ENCODE results near the gene MED9. TPM values are rescaled to one million over a fixed set of nuclear protein-coding genes. Genes with fewer than 3 reads are reported as not detected.

Gene MED9
- total and polyA plus RNA-seq, 2 donors: 9.5 to 17.5 TPM

- Histone ChIP-seq H3K27ac (ENCODE audit: low read depth) (no peak overlapping the region), H3K4me1 (ENCODE audit: insufficient read depth) (no peaks in the 10 kb centered on the region), H3K36me3 (ENCODE audit: insufficient read depth) (no peaks in the 10 kb centered on the region), H3K4me3 (ENCODE audit: low read depth, low read length) (no peak overlapping the region)
- 89% methylated on average over 21 of the region's 21 CpGs for WGBS
- no peak for DNase-seq (ENCODE audit: extremely low spot score)
These were observed 38.5 kb downstream of the MED9 start for GRCh38 chr17:17514993-17515933.

DNA sequence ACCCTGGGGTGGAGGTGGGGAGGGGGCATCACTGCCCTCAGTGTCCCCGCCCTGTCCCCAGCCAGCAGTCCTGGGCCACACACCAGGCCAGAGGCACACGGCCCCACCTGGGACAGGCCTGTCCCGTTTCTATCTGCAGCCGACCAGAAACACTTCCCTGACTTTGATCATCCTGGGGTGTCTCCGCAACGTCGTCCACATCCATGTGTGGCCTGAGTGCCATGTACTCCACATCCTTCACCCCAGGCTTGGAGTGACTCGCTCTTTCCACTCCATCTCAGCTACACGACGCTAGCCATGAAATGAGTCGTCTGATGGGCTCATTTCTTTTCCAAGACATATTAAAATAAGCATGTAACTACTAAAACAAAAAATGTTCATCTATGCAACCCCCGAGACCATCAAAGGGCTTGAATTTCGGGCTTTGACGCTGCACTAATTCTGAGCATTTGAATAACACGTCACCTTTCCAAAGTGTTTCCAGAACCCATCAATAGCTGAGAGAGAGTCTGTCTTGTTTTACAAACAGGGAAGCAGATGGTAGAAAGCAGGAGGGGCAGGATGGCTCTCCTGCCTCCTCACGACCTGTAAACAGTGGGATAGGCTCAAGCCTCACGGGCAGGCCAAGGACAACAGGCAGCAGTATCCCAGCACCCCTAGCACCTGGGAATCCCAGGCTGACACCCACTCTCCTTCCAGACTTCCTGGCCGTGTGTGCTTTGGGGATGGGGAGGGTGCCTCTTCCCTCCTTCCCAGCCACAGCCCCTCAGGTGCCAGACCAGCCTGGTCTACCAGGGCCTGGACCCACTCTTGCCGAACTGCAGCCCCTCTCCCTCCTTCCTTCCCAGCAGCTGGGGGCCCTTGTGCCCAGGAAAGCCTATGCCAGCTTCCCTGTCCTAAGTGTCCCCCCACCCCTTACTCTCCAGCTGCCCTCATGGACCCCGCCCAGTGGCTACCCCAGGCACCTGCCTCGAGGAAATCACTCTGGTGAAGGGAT lies 39.4 kb downstream of the MED9 start:
- no peaks in the 10 kb centered on the region for H3K36me3 ChIP-seq (ENCODE audit: insufficient read depth)
- H3K4me3 ChIP-seq (ENCODE audit: low read depth, low read length): no peak overlapping the region
- no peak for DNase-seq (ENCODE audit: extremely low spot score)
- 86% methylated on average over 21 of the region's 21 CpGs for WGBS
- H3K4me1 ChIP-seq (ENCODE audit: insufficient read depth): no peaks in the 10 kb centered on the region
- H3K27ac ChIP-seq (ENCODE audit: low read depth): no peak overlapping the region

GRCh38 chr17:17516941-17517720 lies 40.3 kb downstream of the MED9 start:
- Histone ChIP-seq H3K27ac (ENCODE audit: low read depth) (no peak overlapping the region), H3K4me1 (ENCODE audit: insufficient read depth) (no peaks in the 10 kb centered on the region), H3K4me3 (ENCODE audit: low read depth, low read length) (no peak overlapping the region), H3K36me3 (ENCODE audit: insufficient read depth) (no peaks in the 10 kb centered on the region)
- 95% methylated on average over 14 of the region's 14 CpGs for WGBS
- DNase-seq (ENCODE audit: extremely low spot score): no peak

DNA sequence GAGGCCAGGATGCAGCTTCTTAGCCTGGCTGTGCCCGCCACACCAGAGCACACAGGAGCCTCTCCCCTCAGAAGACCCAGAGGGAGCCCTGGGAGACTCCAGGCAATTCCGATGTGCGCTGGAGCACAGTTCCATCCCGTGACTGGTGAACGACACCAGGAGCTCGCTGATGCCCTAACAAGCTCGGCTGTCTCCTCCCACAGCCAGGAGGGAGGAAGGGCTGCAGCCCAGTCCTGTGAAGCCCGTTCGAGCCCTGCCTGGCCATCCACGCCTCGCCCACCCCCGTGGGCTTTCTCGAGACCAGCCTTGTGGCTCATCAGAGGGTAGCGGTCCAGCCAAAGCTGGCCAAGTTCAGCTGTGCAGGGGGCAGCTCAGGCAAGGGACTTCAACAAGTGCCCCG lies 41.2 kb downstream of the MED9 start:
- 84% methylated on average over 15 of the region's 15 CpGs for WGBS
- H3K4me3 ChIP-seq (ENCODE audit: low read depth, low read length): no peak overlapping the region
- H3K27ac ChIP-seq (ENCODE audit: low read depth): no peak overlapping the region
- no peaks in the 10 kb centered on the region for H3K36me3 ChIP-seq (ENCODE audit: insufficient read depth)
- H3K4me1 ChIP-seq (ENCODE audit: insufficient read depth): no peaks in the 10 kb centered on the region
- DNase-seq (ENCODE audit: extremely low spot score): no peak

DNA sequence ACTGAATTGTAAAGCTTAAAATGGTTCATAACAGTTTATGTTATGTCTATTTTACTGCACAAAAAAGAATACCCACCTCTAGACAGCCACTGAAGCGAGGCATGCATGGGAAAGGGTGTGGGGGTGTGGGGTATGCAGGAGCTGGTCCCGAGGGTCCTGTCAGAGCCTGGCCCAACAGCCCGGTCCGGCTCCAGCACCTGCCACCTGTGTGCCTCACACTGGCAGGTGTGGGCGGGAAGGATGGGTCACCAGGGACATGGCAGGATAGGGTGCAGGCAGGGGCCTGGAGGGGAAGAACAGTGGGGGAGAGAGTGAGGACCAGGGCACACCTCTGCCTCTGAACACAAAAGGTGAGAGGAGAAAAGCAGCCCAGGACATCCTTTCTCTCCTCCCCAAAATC lies 42.2 kb downstream of the MED9 start:
- no peak for DNase-seq (ENCODE audit: extremely low spot score)
- no peaks in the 10 kb centered on the region for H3K4me1 ChIP-seq (ENCODE audit: insufficient read depth)
- 66% methylated on average over 5 of the region's 5 CpGs for WGBS
- H3K36me3 ChIP-seq (ENCODE audit: insufficient read depth): no peaks in the 10 kb centered on the region
- H3K27ac ChIP-seq (ENCODE audit: low read depth): no peak overlapping the region
- H3K4me3 ChIP-seq (ENCODE audit: low read depth, low read length): no peak overlapping the region

DNA sequence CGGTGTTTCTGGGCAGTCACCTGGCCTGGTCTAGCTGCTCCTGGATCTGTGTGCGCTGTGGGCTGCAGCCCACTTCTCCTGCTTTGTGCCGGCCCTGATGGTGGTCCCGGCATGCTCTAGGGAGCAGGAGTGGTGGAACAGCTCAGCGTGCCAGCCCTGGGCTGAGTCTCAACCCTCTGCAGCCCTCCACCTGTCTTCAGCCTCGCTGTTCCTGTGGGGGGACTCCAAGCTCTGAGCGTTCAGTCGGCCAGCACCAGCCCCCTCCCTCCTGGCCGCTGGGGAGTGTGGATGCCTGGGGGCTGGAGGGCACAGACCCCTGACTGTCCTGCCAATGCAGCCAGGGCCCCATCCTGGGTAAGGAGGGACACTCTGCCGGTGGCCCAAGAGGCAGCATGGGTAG lies 43.1 kb downstream of the MED9 start:
- Histone ChIP-seq H3K4me3 (ENCODE audit: low read depth, low read length) (no peak overlapping the region), H3K4me1 (ENCODE audit: insufficient read depth) (no peaks in the 10 kb centered on the region), H3K36me3 (ENCODE audit: insufficient read depth) (no peaks in the 10 kb centered on the region), H3K27ac (ENCODE audit: low read depth) (no peak overlapping the region)
- no peak for DNase-seq (ENCODE audit: extremely low spot score)
- 94% methylated on average over 10 of the region's 10 CpGs for WGBS

GRCh38 chr17:17520599-17521232 lies 43.9 kb downstream of the MED9 start:
- DNase-seq (ENCODE audit: extremely low spot score): no peak
- no peaks in the 10 kb centered on the region for H3K4me1 ChIP-seq (ENCODE audit: insufficient read depth)
- WGBS: 94% methylated on average over 22 of the region's 22 CpGs
- H3K4me3 ChIP-seq (ENCODE audit: low read depth, low read length): no peak overlapping the region
- H3K36me3 ChIP-seq (ENCODE audit: insufficient read depth): no peaks in the 10 kb centered on the region
- H3K27ac ChIP-seq (ENCODE audit: low read depth): no peak overlapping the region

DNA sequence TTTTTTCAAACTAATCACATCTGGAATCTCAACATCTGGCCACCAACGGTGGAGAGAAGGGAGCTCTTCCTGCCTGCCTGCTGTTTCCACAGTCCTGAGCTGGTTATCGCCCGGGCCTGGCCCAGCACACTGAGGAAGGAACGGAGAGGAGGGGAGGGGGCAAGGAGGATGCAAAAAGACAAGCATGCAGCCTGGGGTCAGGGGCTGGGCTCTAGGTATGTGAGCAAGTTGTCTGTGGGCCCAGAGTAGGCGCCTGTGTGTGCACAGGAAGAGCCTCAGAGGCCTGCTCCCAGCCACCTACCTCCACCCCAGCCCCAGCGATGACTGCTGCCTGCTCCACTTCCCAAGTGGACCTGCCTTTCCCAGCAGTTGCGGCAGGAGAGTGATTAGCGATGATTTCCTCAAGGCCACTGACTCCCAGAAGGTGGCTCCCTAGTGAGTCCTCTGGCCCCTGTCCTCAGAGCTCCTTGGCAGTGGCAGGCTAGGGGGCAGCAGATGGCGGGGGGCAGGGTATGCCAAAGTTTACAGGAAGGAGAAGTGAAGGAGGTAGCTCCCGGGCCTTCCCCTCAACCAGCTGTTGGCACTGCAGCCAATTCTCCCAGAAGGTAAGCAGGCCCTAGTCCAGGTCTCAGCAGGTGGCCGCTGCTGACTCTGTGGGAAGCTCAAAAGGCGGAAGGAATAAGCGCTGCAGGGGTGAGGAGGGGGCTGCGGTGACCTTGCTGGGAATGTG lies 46.4 kb downstream of the MED9 start:
- WGBS: 69% methylated on average over 14 of the region's 14 CpGs
- Histone ChIP-seq H3K4me3 (ENCODE audit: low read depth, low read length) (no peak overlapping the region), H3K4me1 (ENCODE audit: insufficient read depth) (no peaks in the 10 kb centered on the region), H3K27ac (ENCODE audit: low read depth) (no peak overlapping the region), H3K36me3 (ENCODE audit: insufficient read depth) (no peaks in the 10 kb centered on the region)
- DNase-seq (ENCODE audit: extremely low spot score): no peak

GRCh38 chr17:17523731-17524490 lies 47.1 kb downstream of the MED9 start:
- no peak overlapping the region for H3K27ac ChIP-seq (ENCODE audit: low read depth)
- DNase-seq (ENCODE audit: extremely low spot score): no peak
- H3K4me1 ChIP-seq (ENCODE audit: insufficient read depth): no peaks in the 10 kb centered on the region
- H3K4me3 ChIP-seq (ENCODE audit: low read depth, low read length): no peak overlapping the region
- 84% methylated on average over 19 of the region's 19 CpGs for WGBS
- no peaks in the 10 kb centered on the region for H3K36me3 ChIP-seq (ENCODE audit: insufficient read depth)

- no peaks in the 10 kb centered on the region for H3K4me1 ChIP-seq (ENCODE audit: insufficient read depth)
- no peak overlapping the region for H3K4me3 ChIP-seq (ENCODE audit: low read depth, low read length)
- H3K27ac ChIP-seq (ENCODE audit: low read depth): no peak overlapping the region
- H3K36me3 ChIP-seq (ENCODE audit: insufficient read depth): no peaks in the 10 kb centered on the region
- 89% methylated on average over 15 of the region's 15 CpGs for WGBS
- DNase-seq (ENCODE audit: extremely low spot score): no peak
These were observed 48.5 kb downstream of the MED9 start for GRCh38 chr17:17525311-17525710.

DNA sequence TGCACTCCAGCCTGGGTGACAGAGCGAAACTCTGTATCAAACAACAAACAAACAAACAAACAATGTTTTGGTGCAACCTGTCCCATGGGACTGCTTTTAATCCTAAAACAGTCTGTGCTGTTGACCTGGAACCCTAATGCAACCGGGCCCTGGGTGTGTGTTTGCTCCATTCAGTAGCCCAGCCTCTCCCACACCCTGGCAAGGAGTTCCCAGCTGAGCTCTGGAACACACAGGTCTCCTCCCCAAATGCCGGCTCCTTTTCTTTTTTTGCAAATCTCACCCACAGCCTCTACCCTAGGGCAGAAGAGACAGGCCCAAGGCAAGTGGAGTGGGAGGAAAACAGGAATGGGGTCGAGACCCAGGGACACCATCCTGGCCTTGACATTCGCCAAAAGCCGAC lies 49.2 kb downstream of the MED9 start:
- H3K36me3 ChIP-seq (ENCODE audit: insufficient read depth): no peaks in the 10 kb centered on the region
- WGBS: 79% methylated on average over 6 of the region's 6 CpGs
- no peaks in the 10 kb centered on the region for H3K4me1 ChIP-seq (ENCODE audit: insufficient read depth)
- DNase-seq (ENCODE audit: extremely low spot score): no peak
- H3K27ac ChIP-seq (ENCODE audit: low read depth): no peak overlapping the region
- H3K4me3 ChIP-seq (ENCODE audit: low read depth, low read length): no peak overlapping the region

- Histone ChIP-seq H3K27ac (ENCODE audit: low read depth) (no peak overlapping the region), H3K4me3 (ENCODE audit: low read depth, low read length) (no peak overlapping the region), H3K4me1 (ENCODE audit: insufficient read depth) (no peaks in the 10 kb centered on the region), H3K36me3 (ENCODE audit: insufficient read depth) (no peaks in the 10 kb centered on the region)
- DNase-seq (ENCODE audit: extremely low spot score): no peak
- WGBS: 56% methylated on average over 14 of the region's 14 CpGs
These were observed 49.6 kb downstream of the MED9 start for GRCh38 chr17:17526369-17526768.

Data from urinary bladder (tissue), 4 donors.